Activated CD4-positive, alpha-beta T cell treated with anti-CD3 and anti-CD28 coated beads, Interleukin-2, Interleukin-4, amounts not matched to agents 100 ng/mL and 50 ng/mL, durations not matched to agents 16 hours and 8 hours (primary cell): ENCODE results near the gene CEP112.
A peak's percentile ranks its signal among the peaks of the same experiment; 100 is the strongest.
"Not testable (repeated sequence)": the region's sequence is repeated elsewhere in the genome, so short reads cannot be mapped to it uniquely, and the experiment has no call there.

Experiments
- DNase-seq: peaks from one replicate; pipeline ENCODE4 v3.0.0-alpha.2; 2020; ENCODE audit warnings: low spot score

CEP112 gene

GRCh38 chr17:65681763-65682162 lies 510.2 kb downstream of the CEP112 start:
- not testable (repeated sequence) for DNase-seq

- DNase-seq = no peak
Measured at GRCh38 chr17:65679165-65679845, 512.6 kb downstream of the CEP112 start.

GRCh38 chr17:65678546-65678945 lies 513.4 kb downstream of the CEP112 start:
- DNase-seq = no peak

- no peak for DNase-seq
Measured at GRCh38 chr17:65677932-65678331, 514.0 kb downstream of the CEP112 start.

GRCh38 chr17:65674246-65675045 lies 517.5 kb downstream of the CEP112 start:
- no peak for DNase-seq

GRCh38 chr17:65670667-65671371 lies 521.1 kb downstream of the CEP112 start:
- DNase-seq = no peak

- no peak for DNase-seq
Measured at GRCh38 chr17:65668211-65668610, 523.7 kb downstream of the CEP112 start.

- no peak for DNase-seq
Measured at GRCh38 chr17:65667656-65668055, 524.3 kb downstream of the CEP112 start.

- no peak for DNase-seq
Measured at GRCh38 chr17:65666876-65667321, 525.0 kb downstream of the CEP112 start.

- no peak for DNase-seq
Measured at GRCh38 chr17:65665966-65666365, 526.0 kb downstream of the CEP112 start.

GRCh38 chr17:65664696-65665095 lies 527.2 kb downstream of the CEP112 start:
- no peak for DNase-seq

- DNase-seq = no peak
Measured at GRCh38 chr17:65664266-65664665, 527.7 kb downstream of the CEP112 start.

GRCh38 chr17:65662196-65662595 lies 529.7 kb downstream of the CEP112 start:
- DNase-seq = no peak

GRCh38 chr17:65660947-65661346 lies 531.0 kb downstream of the CEP112 start:
- DNase-seq = no peak

GRCh38 chr17:65660078-65660477 lies 531.9 kb downstream of the CEP112 start:
- no peak for DNase-seq

GRCh38 chr17:65659512-65659911 lies 532.4 kb downstream of the CEP112 start:
- DNase-seq = no peak

- DNase-seq = peak; percentile 5
Measured at GRCh38 chr17:65657251-65657828, 534.6 kb downstream of the CEP112 start.

- DNase-seq = peak; percentile 85
Measured at GRCh38 chr17:65656390-65657250, 535.3 kb downstream of the CEP112 start.

GRCh38 chr17:65655706-65656105 lies 536.2 kb downstream of the CEP112 start:
- DNase-seq = no peak

GRCh38 chr17:65644545-65644944 lies 547.4 kb downstream of the CEP112 start:
- no peak for DNase-seq

GRCh38 chr17:65638221-65638975 lies 553.5 kb downstream of the CEP112 start:
- DNase-seq = no peak
